Cerebellar cortex (tissue), 1 donor: ENCODE results near the gene FIBP.

Source experiments
- DNase-seq: peaks from one replicate; pipeline ENCODE4 v3.0.0-alpha.2; 2015; ENCODE audit warnings: low spot score

Gene FIBP

GRCh38 chr11:65844231-65844872, 43.9 kb downstream of the FIBP start:
- no peak for DNase-seq

- no peak for DNase-seq
Observed at GRCh38 chr11:65843811-65844210, 44.5 kb downstream of the FIBP start.

GRCh38 chr11:65842144-65842543, 46.1 kb downstream of the FIBP start:
- no peak for DNase-seq

- no peak for DNase-seq
Observed at GRCh38 chr11:65834202-65834601, 54.1 kb downstream of the FIBP start.
